C4-2B (cell line): ENCODE measurements around the gene NRP1.

Source experiments
- CTCF ChIP-seq: fragments of 450-650 bp; conservative IDR thresholded peaks from 2 replicates; pipeline ENCODE4 v1.5.1; 2017; ENCODE audit warnings: mild to moderate bottlenecking
- ZFX ChIP-seq: fragments of 450-650 bp; IDR thresholded peaks from 2 replicates; pipeline ENCODE4 v1.6.1; 2017

GRCh38 chr10:33249659-33250345, 84.7 kb downstream of the NRP1 start:
- TF ChIP-seq CTCF (no peak), ZFX (no peak)
